Measurements from ENCODE around the gene ACVRL1.

ACVRL1 gene

DNA sequence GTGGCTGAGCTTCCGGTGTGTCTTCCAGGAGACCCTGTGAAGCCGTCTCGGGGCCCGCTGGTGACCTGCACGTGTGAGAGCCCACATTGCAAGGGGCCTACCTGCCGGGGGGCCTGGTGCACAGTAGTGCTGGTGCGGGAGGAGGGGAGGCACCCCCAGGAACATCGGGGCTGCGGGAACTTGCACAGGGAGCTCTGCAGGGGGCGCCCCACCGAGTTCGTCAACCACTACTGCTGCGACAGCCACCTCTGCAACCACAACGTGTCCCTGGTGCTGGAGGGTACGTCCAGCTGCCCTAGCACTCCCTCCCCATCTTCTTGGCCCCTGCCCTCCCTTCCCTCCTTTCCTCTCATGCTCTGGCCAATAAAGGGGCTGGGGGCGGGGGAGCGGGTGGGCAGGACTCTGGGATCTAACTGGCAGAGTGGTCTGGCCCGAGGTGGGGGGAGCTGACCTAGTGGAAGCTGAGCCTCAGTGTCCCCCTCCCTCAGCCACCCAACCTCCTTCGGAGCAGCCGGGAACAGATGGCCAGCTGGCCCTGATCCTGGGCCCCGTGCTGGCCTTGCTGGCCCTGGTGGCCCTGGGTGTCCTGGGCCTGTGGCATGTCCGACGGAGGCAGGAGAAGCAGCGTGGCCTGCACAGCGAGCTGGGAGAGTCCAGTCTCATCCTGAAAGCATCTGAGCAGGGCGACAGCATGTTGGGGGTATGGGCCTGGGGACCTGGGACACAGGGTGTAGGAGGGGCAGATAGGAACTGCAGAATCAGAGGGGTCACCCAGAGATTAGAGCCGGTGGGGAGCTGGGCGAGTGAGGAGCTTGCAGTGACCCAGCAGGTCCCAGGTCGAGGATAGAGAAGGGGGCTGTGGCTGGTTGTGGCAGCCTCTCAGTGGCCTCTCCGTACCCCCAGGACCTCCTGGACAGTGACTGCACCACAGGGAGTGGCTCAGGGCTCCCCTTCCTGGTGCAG, 6.0 kb downstream of the ACVRL1 start:
- Histone ChIP-seq H3K27ac (ENCODE audit: low read length) (no peak overlapping the region), H3K36me3 (ENCODE audit: insufficient read depth, low read depth, low read length) (no peaks in the 10 kb centered on the region), H3K9ac (ENCODE audit: low read depth, low read length) (no peak overlapping the region), H3K4me3 (ENCODE audit: low read length) (no peak overlapping the region), H3K4me1 (ENCODE audit: insufficient read depth, low read length) (no peaks in the 10 kb centered on the region), H3K27me3 (ENCODE audit: insufficient read depth, low read length) (peaks cover 23% of the 10 kb centered on the region), H3K9me3 (ENCODE audit: insufficient read depth, low read depth, low read length) (no peaks in the 10 kb centered on the region)

DNA sequence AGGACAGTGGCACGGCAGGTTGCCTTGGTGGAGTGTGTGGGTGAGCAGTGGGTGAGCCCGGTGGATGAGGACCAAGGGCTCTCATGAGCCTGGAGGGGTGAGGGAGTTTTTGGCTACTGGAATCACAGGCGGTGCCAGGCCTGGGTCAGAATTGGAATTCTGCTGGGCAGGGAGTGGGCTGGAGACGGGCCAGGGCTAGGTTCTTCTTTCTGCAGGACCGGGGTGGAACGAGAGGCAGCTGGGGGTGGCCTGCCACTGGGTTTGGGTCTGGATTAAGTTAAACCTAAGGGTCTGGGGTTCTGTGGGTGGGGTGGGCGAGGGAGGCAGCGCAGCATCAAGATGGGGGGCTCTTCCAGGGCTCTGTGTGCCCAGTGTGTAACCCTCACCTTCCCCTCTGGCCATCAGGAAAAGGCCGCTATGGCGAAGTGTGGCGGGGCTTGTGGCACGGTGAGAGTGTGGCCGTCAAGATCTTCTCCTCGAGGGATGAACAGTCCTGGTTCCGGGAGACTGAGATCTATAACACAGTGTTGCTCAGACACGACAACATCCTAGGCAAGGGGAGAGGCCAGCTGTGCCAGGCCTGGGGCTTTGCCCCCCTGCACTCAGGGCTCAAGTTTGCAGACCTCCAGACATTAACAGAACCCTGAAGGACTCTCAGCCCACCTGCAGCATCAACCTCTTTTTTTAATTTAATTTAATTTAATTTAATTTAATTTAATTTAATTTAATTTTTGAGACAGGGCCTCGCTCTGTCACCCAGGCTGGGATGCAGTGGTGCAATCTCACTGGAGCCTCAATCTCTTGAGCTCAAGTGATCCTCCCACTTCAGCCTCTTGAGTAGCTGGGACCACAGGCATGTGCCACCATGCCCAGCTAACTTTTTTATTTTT, 7.0 kb downstream of the ACVRL1 start:
- Histone ChIP-seq H3K27me3 (ENCODE audit: insufficient read depth, low read length) (peaks cover 14% of the 10 kb centered on the region), H3K9ac (ENCODE audit: low read depth, low read length) (no peak overlapping the region), H3K27ac (ENCODE audit: low read length) (no peak overlapping the region), H3K4me1 (ENCODE audit: insufficient read depth, low read length) (no peaks in the 10 kb centered on the region), H3K9me3 (ENCODE audit: insufficient read depth, low read depth, low read length) (no peaks in the 10 kb centered on the region), H3K4me3 (ENCODE audit: low read length) (no peak overlapping the region), H3K36me3 (ENCODE audit: insufficient read depth, low read depth, low read length) (no peaks in the 10 kb centered on the region)

DNA sequence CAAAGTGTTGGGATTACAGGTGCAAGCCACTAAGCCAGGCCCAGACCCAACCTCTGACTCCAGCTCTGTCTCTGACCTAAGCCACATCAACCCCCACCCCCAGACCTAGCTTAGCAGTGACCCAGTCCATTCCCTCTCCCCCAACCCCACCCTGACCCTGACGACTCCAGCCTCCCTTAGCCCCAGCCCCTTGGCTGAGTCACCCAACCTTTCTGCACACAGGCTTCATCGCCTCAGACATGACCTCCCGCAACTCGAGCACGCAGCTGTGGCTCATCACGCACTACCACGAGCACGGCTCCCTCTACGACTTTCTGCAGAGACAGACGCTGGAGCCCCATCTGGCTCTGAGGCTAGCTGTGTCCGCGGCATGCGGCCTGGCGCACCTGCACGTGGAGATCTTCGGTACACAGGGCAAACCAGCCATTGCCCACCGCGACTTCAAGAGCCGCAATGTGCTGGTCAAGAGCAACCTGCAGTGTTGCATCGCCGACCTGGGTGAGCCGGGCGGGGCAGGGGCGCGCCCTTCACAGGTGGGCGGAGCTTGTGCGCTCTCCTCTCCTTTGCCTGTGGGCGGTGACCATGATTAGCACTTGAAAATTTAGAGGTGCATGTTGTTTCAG, 7.8 kb downstream of the ACVRL1 start:
- Histone ChIP-seq H3K27me3 (ENCODE audit: insufficient read depth, low read length) (peaks cover 5% of the 10 kb centered on the region), H3K4me3 (ENCODE audit: low read length) (no peak overlapping the region), H3K9me3 (ENCODE audit: insufficient read depth, low read depth, low read length) (no peaks in the 10 kb centered on the region), H3K4me1 (ENCODE audit: insufficient read depth, low read length) (no peaks in the 10 kb centered on the region), H3K9ac (ENCODE audit: low read depth, low read length) (no peak overlapping the region), H3K36me3 (ENCODE audit: insufficient read depth, low read depth, low read length) (no peaks in the 10 kb centered on the region), H3K27ac (ENCODE audit: low read length) (no peak overlapping the region)

DNA sequence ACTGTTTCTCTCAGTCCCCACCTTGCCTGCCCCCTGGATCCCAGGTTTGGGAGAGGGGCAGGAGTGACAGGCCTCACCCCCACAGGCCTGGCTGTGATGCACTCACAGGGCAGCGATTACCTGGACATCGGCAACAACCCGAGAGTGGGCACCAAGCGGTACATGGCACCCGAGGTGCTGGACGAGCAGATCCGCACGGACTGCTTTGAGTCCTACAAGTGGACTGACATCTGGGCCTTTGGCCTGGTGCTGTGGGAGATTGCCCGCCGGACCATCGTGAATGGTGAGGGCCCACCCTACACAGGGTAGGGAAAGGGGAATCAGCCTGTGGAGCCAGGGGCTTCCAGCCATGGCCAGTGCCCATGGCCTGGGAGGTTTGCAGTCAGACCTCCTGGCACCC, 8.6 kb downstream of the ACVRL1 start:
- Histone ChIP-seq H3K4me3 (ENCODE audit: low read length) (no peak overlapping the region), H3K9ac (ENCODE audit: low read depth, low read length) (no peak overlapping the region), H3K27me3 (ENCODE audit: insufficient read depth, low read length) (no peaks in the 10 kb centered on the region), H3K27ac (ENCODE audit: low read length) (no peak overlapping the region), H3K4me1 (ENCODE audit: insufficient read depth, low read length) (peaks cover under 1% of the 10 kb centered on the region; the same call in 1 of the 2 replicates), H3K9me3 (ENCODE audit: insufficient read depth, low read depth, low read length) (no peaks in the 10 kb centered on the region), H3K36me3 (ENCODE audit: insufficient read depth, low read depth, low read length) (no peaks in the 10 kb centered on the region)

DNA sequence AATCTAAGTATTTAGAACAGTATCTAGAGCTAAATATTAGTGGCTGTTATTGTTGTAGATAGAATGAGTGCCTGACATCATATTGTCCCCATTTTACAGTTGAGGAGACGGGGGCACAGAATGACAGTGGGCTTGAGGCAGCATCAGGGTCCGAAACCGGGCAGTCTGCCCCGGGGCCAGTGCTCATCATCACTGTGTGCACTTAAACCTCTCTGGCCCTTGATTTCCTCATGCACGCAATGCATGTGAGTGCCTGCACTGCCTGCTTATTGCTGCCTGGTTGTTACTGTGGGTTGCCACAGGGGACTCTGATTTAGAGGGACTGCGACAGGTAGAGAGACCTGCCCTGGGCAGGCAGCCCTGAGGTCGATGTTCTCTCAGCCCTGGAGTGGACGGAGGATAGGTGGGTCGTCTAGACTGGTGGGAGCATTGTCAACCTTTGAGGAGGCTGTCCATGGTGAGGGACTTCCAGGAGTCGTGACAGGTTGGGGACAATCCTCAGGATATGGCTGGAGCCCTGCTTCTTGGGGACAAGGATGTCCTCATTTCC, 9.8 kb downstream of the ACVRL1 start:
- no peaks in the 10 kb centered on the region for H3K9me3 ChIP-seq (ENCODE audit: insufficient read depth, low read depth, low read length)
- no peak overlapping the region for H3K4me3 ChIP-seq (ENCODE audit: low read length)
- no peaks in the 10 kb centered on the region for H3K36me3 ChIP-seq (ENCODE audit: insufficient read depth, low read depth, low read length)
- H3K4me1 ChIP-seq (ENCODE audit: insufficient read depth, low read length): peaks cover 4% of the 10 kb centered on the region; the same call in 1 of the 2 replicates
- no peak overlapping the region for H3K27ac ChIP-seq (ENCODE audit: low read length)
- no peaks in the 10 kb centered on the region for H3K27me3 ChIP-seq (ENCODE audit: insufficient read depth, low read length)
- no peak overlapping the region for H3K9ac ChIP-seq (ENCODE audit: low read depth, low read length)

DNA sequence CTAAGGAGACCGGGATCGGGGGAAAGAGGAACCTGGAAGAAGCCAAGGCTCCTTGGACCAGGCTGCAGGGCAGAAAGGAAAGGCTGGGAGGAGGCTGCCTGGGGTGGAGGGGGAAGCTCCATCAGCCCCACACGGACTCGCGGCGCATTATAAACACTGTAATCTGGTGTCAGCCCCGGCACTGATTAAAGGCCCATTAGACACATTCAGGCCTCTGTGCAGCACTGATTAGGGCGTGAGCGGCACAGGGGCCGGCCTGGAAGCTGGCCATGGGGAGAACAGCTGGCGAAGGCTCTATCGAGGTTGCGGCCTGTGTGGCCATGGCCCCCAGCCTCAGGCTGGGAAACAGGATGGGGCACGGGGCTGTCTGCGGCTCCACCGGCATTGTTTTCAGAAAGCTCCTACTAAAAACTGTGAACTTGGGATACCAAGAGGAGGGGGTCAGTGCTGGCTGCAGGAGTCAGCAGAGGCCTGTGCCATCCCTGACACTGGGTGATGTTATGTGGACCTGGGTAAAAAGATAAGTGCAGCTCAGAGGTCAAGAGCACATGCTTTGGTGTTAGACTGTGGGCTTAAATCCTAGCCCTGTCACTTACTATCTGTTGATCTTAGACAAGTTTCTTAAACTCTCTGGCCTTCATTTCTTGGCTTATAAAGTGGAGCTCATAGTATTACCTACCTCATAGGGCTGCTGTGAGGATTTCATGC, 10.6 kb downstream of the ACVRL1 start:
- Histone ChIP-seq H3K4me1 (ENCODE audit: insufficient read depth, low read length) (peaks cover 4% of the 10 kb centered on the region; the same call in 1 of the 2 replicates), H3K27me3 (ENCODE audit: insufficient read depth, low read length) (no peaks in the 10 kb centered on the region), H3K27ac (ENCODE audit: low read length) (no peak overlapping the region), H3K9ac (ENCODE audit: low read depth, low read length) (no peak overlapping the region), H3K4me3 (ENCODE audit: low read length) (no peak overlapping the region), H3K9me3 (ENCODE audit: insufficient read depth, low read depth, low read length) (no peaks in the 10 kb centered on the region), H3K36me3 (ENCODE audit: insufficient read depth, low read depth, low read length) (no peaks in the 10 kb centered on the region)

DNA sequence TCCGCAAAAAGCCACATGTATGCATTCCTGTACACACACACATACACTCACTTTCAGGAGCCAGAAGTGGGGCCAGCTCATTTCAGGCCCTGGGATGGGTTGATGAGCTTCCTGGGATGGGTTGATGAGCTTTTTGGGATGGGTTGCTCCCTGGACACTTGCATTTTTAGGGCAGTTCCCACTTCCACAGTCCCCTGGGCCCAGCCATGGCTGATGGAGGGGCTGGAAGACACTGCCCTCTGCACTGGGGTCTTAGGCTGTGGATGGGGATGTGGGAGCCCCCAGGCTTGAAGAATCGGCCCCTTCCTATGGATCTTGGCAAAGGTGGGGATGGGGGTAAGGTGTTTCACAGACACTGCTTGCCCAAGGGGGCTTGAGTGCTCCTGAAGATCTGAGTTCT, 12.7 kb downstream of the ACVRL1 start:
- H3K9me3 ChIP-seq (ENCODE audit: insufficient read depth, low read depth, low read length): no peaks in the 10 kb centered on the region
- no peak overlapping the region for H3K27ac ChIP-seq (ENCODE audit: low read length)
- peaks cover 4% of the 10 kb centered on the region; the same call in 1 of the 2 replicates for H3K4me1 ChIP-seq (ENCODE audit: insufficient read depth, low read length)
- H3K27me3 ChIP-seq (ENCODE audit: insufficient read depth, low read length): peaks cover 14% of the 10 kb centered on the region
- no peak overlapping the region for H3K4me3 ChIP-seq (ENCODE audit: low read length)
- H3K9ac ChIP-seq (ENCODE audit: low read depth, low read length): no peak overlapping the region
- H3K36me3 ChIP-seq (ENCODE audit: insufficient read depth, low read depth, low read length): no peaks in the 10 kb centered on the region

DNA sequence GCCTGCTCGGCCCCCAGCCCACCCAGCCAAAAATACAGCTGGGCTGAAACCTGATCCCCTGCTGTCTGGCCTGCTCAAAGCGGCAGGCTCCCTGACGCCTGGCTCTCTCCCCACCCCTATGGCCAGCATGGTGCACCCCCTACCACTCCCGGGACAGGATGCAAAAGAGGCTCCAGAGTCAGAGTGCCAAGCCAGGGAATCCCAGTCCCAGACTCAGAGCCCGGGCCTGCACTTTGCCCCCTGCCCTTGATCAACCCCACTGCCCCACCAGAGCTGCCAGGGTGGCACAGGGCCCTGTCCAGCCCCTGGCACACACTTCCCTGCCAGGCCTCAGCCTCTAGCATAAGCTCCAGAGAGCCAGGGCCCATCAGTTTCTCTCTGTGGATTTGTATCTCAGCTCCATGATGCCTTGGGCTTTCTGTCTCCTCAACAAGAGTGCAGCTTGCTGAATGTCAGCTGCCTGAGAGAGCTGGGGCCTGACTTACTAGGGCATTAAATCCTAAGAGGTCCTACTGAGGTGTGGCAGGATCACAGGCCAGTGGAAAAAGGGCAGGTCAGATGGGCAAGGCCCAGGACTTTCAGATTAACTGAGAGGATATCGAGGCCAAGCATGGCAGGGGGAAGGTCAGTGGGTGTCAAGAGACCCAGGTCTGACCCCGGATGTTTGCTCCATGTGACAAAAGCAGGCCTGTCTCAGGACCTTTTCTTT, 13.9 kb downstream of the ACVRL1 start:
- H3K9me3 ChIP-seq (ENCODE audit: insufficient read depth, low read depth, low read length): no peaks in the 10 kb centered on the region
- no peaks in the 10 kb centered on the region for H3K36me3 ChIP-seq (ENCODE audit: insufficient read depth, low read depth, low read length)
- peaks cover 14% of the 10 kb centered on the region for H3K27me3 ChIP-seq (ENCODE audit: insufficient read depth, low read length)
- H3K4me3 ChIP-seq (ENCODE audit: low read length): no peak overlapping the region
- H3K9ac ChIP-seq (ENCODE audit: low read depth, low read length): no peak overlapping the region
- H3K27ac ChIP-seq (ENCODE audit: low read length): no peak overlapping the region
- H3K4me1 ChIP-seq (ENCODE audit: insufficient read depth, low read length): peaks cover 4% of the 10 kb centered on the region; the same call in 1 of the 2 replicates

DNA sequence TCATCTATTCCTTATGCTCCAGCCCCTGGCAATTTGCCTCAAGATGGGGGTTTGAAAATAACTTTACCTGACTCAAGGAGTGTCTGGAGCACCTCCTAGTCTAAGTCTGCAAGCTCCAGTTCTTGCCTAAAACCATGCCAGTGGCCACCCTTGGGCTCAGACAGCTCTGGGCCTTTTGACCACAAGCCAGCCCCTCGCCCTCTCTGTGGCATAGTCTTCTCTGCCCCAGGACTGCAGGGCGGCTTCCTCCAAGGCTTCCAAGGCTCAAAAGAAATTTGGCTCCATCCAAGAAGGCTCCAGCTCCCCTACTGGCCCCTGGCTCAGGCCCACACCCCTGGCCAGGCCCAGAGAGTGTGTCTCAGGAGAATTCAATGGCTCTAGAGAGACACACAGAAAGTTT, 14.8 kb downstream of the ACVRL1 start:
- no peaks in the 10 kb centered on the region for H3K9me3 ChIP-seq (ENCODE audit: insufficient read depth, low read depth, low read length)
- peaks cover 14% of the 10 kb centered on the region for H3K27me3 ChIP-seq (ENCODE audit: insufficient read depth, low read length)
- no peak overlapping the region for H3K9ac ChIP-seq (ENCODE audit: low read depth, low read length)
- no peaks in the 10 kb centered on the region for H3K36me3 ChIP-seq (ENCODE audit: insufficient read depth, low read depth, low read length)
- H3K4me1 ChIP-seq (ENCODE audit: insufficient read depth, low read length): peaks cover 4% of the 10 kb centered on the region; the same call in 1 of the 2 replicates
- no peak overlapping the region for H3K4me3 ChIP-seq (ENCODE audit: low read length)
- H3K27ac ChIP-seq (ENCODE audit: low read length): no peak overlapping the region

DNA sequence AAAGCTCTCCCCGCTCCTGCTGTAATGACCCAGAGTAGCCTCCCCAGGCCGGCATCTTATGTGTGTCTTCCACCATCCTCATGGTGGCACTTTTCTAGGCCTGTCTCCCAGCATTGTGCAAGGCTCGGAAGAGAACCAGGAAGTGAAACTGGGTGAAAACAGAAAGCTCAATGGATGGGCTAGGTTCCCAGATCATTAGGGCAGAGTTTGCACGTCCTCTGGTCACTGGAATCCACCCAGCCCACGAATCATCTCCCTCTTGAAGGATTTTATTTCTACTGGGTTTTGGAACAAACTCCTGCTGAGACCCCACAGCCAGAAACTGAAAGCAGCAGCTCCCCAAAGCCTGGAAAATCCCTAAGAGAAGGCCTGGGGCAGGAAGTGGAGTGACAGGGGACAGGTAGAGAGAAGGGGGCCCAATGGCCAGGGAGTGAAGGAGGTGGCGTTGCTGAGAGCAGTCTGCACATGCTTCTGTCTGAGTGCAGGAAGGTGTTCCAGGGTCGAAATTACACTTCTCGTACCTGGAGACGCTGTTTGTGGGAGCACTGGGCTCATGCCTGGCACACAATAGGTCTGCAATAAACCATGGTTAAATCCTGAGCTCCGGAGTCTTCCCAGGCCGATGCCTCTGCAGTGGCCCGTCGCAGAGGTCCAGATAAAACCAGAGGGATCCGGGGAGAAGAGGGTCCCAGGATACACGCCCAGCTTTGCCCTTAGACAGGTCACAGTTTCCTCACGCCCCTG, 15.6 kb downstream of the ACVRL1 start:
- Histone ChIP-seq H3K36me3 (ENCODE audit: insufficient read depth, low read depth, low read length) (no peaks in the 10 kb centered on the region), H3K4me3 (ENCODE audit: low read length) (no peak overlapping the region; the same call in 1 of the 2 replicates), H3K27ac (ENCODE audit: low read length) (no peak overlapping the region), H3K27me3 (ENCODE audit: insufficient read depth, low read length) (peaks cover 14% of the 10 kb centered on the region), H3K9ac (ENCODE audit: low read depth, low read length) (no peak overlapping the region), H3K4me1 (ENCODE audit: insufficient read depth, low read length) (peaks cover 4% of the 10 kb centered on the region; the same call in 1 of the 2 replicates), H3K9me3 (ENCODE audit: insufficient read depth, low read depth, low read length) (no peaks in the 10 kb centered on the region)

All from iPS-20b (cell line).